ENCODE results near the gene IFIT1B. TPM values are rescaled to one million over a fixed set of nuclear protein-coding genes. Genes with fewer than 3 reads are reported as not detected.
"Not testable (repeated sequence)": the region's sequence is repeated elsewhere in the genome, so short reads cannot be mapped to it uniquely, and the experiment has no call there.

IFIT1B gene
- polyA plus RNA-seq, 1 donor (not counting 4 experiments of a cell fraction or from before 2014, with no cell fraction given), result not detected

DNA sequence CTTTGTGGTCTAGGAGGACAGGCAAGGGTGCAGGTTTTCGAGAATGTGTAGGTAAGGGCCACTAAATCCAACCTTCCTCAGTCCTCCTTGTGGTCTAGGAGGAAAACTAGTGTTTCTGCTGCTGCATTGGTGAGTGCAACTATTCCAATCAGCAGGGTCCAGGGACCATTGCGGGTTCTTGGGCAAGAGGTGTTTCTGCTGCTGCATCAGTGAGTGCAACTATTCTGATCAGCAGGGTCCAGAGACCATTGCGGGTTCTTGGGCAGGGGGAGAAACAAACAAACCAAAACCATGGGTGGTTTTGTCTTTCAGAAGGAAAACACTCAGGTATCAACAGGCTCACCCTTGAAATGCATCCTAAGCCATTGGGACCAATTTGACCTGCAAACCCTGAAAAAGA, 29.9 kb downstream of the IFIT1B start:
- H3K27me3 ChIP-seq (ENCODE audit: control insufficient read depth, extremely low read depth, insufficient read depth, low read length); H3K79me2 ChIP-seq (ENCODE audit: control insufficient read depth, insufficient read depth, low read length); FAIRE-seq; H3K9ac ChIP-seq (ENCODE audit: control insufficient read depth, extremely low read depth, insufficient read depth, low read length); H3K4me2 ChIP-seq (ENCODE audit: control insufficient read depth, extremely low read depth, insufficient read depth, low read depth, low read length); DNase-seq (ENCODE audit: low read depth, low spot score); dilution Hi-C loops (cut with MboI; ENCODE audit: extremely low pct_ligation_motif_present, low sequenced_read_pairs); H3K9me3 ChIP-seq (ENCODE audit: control insufficient read depth, low read depth, low read length); H3K9me1 ChIP-seq (ENCODE audit: control insufficient read depth, extremely low read depth, insufficient read depth, low read length); H3K36me3 ChIP-seq (ENCODE audit: control insufficient read depth in 2 of 2, extremely low read depth in 1 of 2, insufficient read depth in 2 of 2, low read length in 2 of 2); H3K4me1 ChIP-seq (ENCODE audit: control insufficient read depth, extremely low read depth, insufficient read depth, low read length); H3K27ac ChIP-seq (ENCODE audit: control insufficient read depth, insufficient read depth, low read length); H3K4me3 ChIP-seq (ENCODE audit: control insufficient read depth in 2 of 3, extremely low read depth in 1 of 3, insufficient read depth in 2 of 3, low read depth in 1 of 3, low read length in 3 of 3); H4K20me1 ChIP-seq (ENCODE audit: control insufficient read depth, extremely low read depth, insufficient read depth, low read length); H2AFZ ChIP-seq (ENCODE audit: control insufficient read depth, low read length): not testable (repeated sequence)

DNA sequence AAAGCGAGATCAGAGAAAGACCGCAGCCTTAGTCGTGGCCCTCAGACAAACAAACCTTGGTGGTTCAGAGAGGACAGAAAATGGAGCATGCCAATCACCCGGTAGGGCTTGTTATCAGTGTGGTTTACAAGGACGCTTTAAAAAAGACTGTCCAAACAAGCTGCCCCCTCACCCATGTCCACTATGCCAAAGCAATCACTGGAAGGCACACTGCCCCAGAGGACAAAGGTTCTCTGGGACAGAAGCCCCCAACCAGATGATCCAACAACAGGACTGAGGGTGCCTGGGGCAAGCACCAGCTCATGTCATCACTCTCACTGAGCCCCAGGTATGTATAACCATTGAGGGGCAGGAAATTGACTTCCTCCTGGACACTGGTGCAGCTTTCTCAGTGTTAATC, 31.4 kb downstream of the IFIT1B start:
- dilution Hi-C loops (cut with MboI; ENCODE audit: extremely low pct_ligation_motif_present, low sequenced_read_pairs), result not testable (repeated sequence)

DNA sequence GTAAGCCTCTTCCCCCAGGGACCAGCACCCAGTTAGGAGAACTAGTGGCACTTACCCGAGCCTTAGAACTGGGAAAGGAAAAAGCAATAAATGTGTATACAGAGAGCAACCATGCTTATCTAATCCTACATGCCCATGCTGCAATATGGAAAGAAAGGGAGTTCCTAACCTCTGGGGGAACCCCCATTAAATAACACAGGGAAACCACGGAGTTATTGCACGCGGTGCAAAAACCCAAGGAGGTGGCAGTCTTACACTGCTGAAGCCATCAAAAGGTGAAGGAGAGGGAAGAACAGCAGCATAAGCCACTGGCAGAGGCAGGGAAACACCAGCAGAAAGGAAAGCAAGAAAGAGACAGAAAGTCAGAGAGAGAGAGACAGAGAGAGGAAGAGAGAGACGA, 32.7 kb downstream of the IFIT1B start:
- H3K4me1 ChIP-seq (ENCODE audit: control insufficient read depth, extremely low read depth, insufficient read depth, low read length); H4K20me1 ChIP-seq (ENCODE audit: control insufficient read depth, extremely low read depth, insufficient read depth, low read length); H3K36me3 ChIP-seq (ENCODE audit: control insufficient read depth in 2 of 2, extremely low read depth in 1 of 2, insufficient read depth in 2 of 2, low read length in 2 of 2); H3K27me3 ChIP-seq (ENCODE audit: control insufficient read depth, extremely low read depth, insufficient read depth, low read length); H3K9ac ChIP-seq (ENCODE audit: control insufficient read depth, extremely low read depth, insufficient read depth, low read length); H3K27ac ChIP-seq (ENCODE audit: control insufficient read depth, insufficient read depth, low read length); FAIRE-seq; H2AFZ ChIP-seq (ENCODE audit: control insufficient read depth, low read length); H3K79me2 ChIP-seq (ENCODE audit: control insufficient read depth, insufficient read depth, low read length); DNase-seq (ENCODE audit: low read depth, low spot score); dilution Hi-C loops (cut with MboI; ENCODE audit: extremely low pct_ligation_motif_present, low sequenced_read_pairs); H3K9me3 ChIP-seq (ENCODE audit: control insufficient read depth, low read depth, low read length); H3K4me2 ChIP-seq (ENCODE audit: control insufficient read depth, extremely low read depth, insufficient read depth, low read depth, low read length); H3K9me1 ChIP-seq (ENCODE audit: control insufficient read depth, extremely low read depth, insufficient read depth, low read length); H3K4me3 ChIP-seq (ENCODE audit: control insufficient read depth in 2 of 3, extremely low read depth in 1 of 3, insufficient read depth in 2 of 3, low read depth in 1 of 3, low read length in 3 of 3): not testable (repeated sequence)

More for the DNA sequence above, 31.4 kb downstream of the IFIT1B start:
- not testable (repeated sequence) for H3K27me3 ChIP-seq (ENCODE audit: control insufficient read depth, extremely low read depth, insufficient read depth, low read length); H3K9me3 ChIP-seq (ENCODE audit: control insufficient read depth, low read depth, low read length); H3K4me2 ChIP-seq (ENCODE audit: control insufficient read depth, extremely low read depth, insufficient read depth, low read depth, low read length); FAIRE-seq; H3K27ac ChIP-seq (ENCODE audit: control insufficient read depth, insufficient read depth, low read length); H3K9me1 ChIP-seq (ENCODE audit: control insufficient read depth, extremely low read depth, insufficient read depth, low read length); H3K4me3 ChIP-seq (ENCODE audit: control insufficient read depth in 2 of 3, extremely low read depth in 1 of 3, insufficient read depth in 2 of 3, low read depth in 1 of 3, low read length in 3 of 3); DNase-seq (ENCODE audit: low read depth, low spot score); H4K20me1 ChIP-seq (ENCODE audit: control insufficient read depth, extremely low read depth, insufficient read depth, low read length); H2AFZ ChIP-seq (ENCODE audit: control insufficient read depth, low read length); H3K4me1 ChIP-seq (ENCODE audit: control insufficient read depth, extremely low read depth, insufficient read depth, low read length); H3K79me2 ChIP-seq (ENCODE audit: control insufficient read depth, insufficient read depth, low read length); H3K9ac ChIP-seq (ENCODE audit: control insufficient read depth, extremely low read depth, insufficient read depth, low read length); H3K36me3 ChIP-seq (ENCODE audit: control insufficient read depth in 2 of 2, extremely low read depth in 1 of 2, insufficient read depth in 2 of 2, low read length in 2 of 2)

DNA sequence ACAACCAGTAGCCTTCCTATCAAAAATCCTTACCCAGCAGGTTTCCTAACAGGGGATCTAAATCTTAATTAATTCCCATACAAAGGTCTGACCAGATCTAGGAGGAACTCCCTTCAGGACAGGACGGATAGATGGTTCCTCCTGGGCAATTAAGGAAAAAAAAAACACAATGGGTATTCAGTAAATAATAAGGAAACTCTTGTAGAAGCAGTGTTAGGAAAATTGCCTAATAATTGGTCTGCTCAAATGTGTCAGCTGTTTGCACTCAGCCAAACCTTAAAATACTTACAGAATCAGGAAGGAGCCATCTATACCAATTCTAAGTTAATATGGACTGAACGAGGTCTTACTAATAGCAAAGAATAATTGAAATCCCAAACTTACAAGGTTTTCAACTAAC, 33.3 kb downstream of the IFIT1B start:
- H3K36me3 ChIP-seq (ENCODE audit: control insufficient read depth in 2 of 2, extremely low read depth in 1 of 2, insufficient read depth in 2 of 2, low read length in 2 of 2); H3K27ac ChIP-seq (ENCODE audit: control insufficient read depth, insufficient read depth, low read length); H3K9me3 ChIP-seq (ENCODE audit: control insufficient read depth, low read depth, low read length); H3K9ac ChIP-seq (ENCODE audit: control insufficient read depth, extremely low read depth, insufficient read depth, low read length); H3K4me2 ChIP-seq (ENCODE audit: control insufficient read depth, extremely low read depth, insufficient read depth, low read depth, low read length); FAIRE-seq; H4K20me1 ChIP-seq (ENCODE audit: control insufficient read depth, extremely low read depth, insufficient read depth, low read length); H3K9me1 ChIP-seq (ENCODE audit: control insufficient read depth, extremely low read depth, insufficient read depth, low read length); dilution Hi-C loops (cut with MboI; ENCODE audit: extremely low pct_ligation_motif_present, low sequenced_read_pairs); H3K27me3 ChIP-seq (ENCODE audit: control insufficient read depth, extremely low read depth, insufficient read depth, low read length); H3K4me3 ChIP-seq (ENCODE audit: control insufficient read depth in 2 of 3, extremely low read depth in 1 of 3, insufficient read depth in 2 of 3, low read depth in 1 of 3, low read length in 3 of 3); H2AFZ ChIP-seq (ENCODE audit: control insufficient read depth, low read length); DNase-seq (ENCODE audit: low read depth, low spot score); H3K4me1 ChIP-seq (ENCODE audit: control insufficient read depth, extremely low read depth, insufficient read depth, low read length): not testable (repeated sequence)
- H3K79me2 ChIP-seq (ENCODE audit: control insufficient read depth, insufficient read depth, low read length), result peaks cover 13% of the 10 kb centered on the region

DNA sequence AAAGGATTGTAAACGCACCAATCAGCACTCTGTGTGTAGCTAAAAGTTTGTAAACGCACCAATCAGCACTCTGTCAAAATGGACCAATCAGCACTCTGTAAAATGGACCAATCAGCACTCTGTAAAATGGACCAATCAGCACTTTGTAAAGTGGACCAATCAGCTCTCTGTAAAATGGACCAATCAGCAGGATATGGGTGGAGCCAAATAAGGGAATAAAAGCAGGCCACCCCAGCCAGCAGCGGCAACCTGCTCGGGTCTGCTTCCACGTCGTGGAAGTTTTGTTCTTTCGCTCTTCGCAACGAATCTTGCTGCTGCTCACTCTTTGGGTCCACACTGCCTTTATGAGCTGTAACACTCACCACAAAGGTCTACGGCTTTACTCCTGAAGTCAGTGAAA, 34.4 kb downstream of the IFIT1B start:
- FAIRE-seq; H3K4me3 ChIP-seq (ENCODE audit: control insufficient read depth in 2 of 3, extremely low read depth in 1 of 3, insufficient read depth in 2 of 3, low read depth in 1 of 3, low read length in 3 of 3); H2AFZ ChIP-seq (ENCODE audit: control insufficient read depth, low read length); H3K9me1 ChIP-seq (ENCODE audit: control insufficient read depth, extremely low read depth, insufficient read depth, low read length); H3K4me2 ChIP-seq (ENCODE audit: control insufficient read depth, extremely low read depth, insufficient read depth, low read depth, low read length); H3K4me1 ChIP-seq (ENCODE audit: control insufficient read depth, extremely low read depth, insufficient read depth, low read length); H3K27ac ChIP-seq (ENCODE audit: control insufficient read depth, insufficient read depth, low read length); H3K27me3 ChIP-seq (ENCODE audit: control insufficient read depth, extremely low read depth, insufficient read depth, low read length); dilution Hi-C loops (cut with MboI; ENCODE audit: extremely low pct_ligation_motif_present, low sequenced_read_pairs); H3K9ac ChIP-seq (ENCODE audit: control insufficient read depth, extremely low read depth, insufficient read depth, low read length); DNase-seq (ENCODE audit: low read depth, low spot score); H3K9me3 ChIP-seq (ENCODE audit: control insufficient read depth, low read depth, low read length); H4K20me1 ChIP-seq (ENCODE audit: control insufficient read depth, extremely low read depth, insufficient read depth, low read length); H3K36me3 ChIP-seq (ENCODE audit: control insufficient read depth in 2 of 2, extremely low read depth in 1 of 2, insufficient read depth in 2 of 2, low read length in 2 of 2): not testable (repeated sequence)
- peaks cover 18% of the 10 kb centered on the region for H3K79me2 ChIP-seq (ENCODE audit: control insufficient read depth, insufficient read depth, low read length)
